ENCODE results near the gene DUSP6. TPM values are rescaled to one million over a fixed set of nuclear protein-coding genes. Genes with fewer than 3 reads are reported as not detected.

Gene DUSP6
- total and polyA plus RNA-seq, 4 donors = 24.1 to 37.0 (median 35.3) TPM

GRCh38 chr12:89306827-89307473, 45.4 kb downstream of the DUSP6 start:
- H3K9me3 ChIP-seq (ENCODE audit: control insufficient read depth in 4 of 4, low read length in 3 of 4) = no peaks in the 10 kb centered on the region
- H3K4me1 ChIP-seq (ENCODE audit: control insufficient read depth in 4 of 4, insufficient read depth in 4 of 4, low read length in 3 of 4) = peaks cover 0 to 16% (median 9%) of the 10 kb centered on the region in 4 donors
- H3K4me3 ChIP-seq (ENCODE audit: low read depth in 1 of 3, low read length in 3 of 3) = no peak overlapping the region
- no peaks in the 10 kb centered on the region for H3K27me3 ChIP-seq (ENCODE audit: control insufficient read depth in 4 of 4, insufficient read depth in 4 of 4, low read length in 3 of 4)
- no peaks in the 10 kb centered on the region for H3K36me3 ChIP-seq (ENCODE audit: control insufficient read depth in 4 of 4, insufficient read depth in 3 of 4, low read depth in 1 of 4, low read length in 3 of 4)
- TF ChIP-seq SP1 (IDR thresholded peaks at IDR 0.05) (no peak), RXRA (IDR thresholded peaks at IDR 0.05) (no peak), FOXA1 (IDR thresholded peaks at IDR 0.05) (no peak), NR2F2 (IDR thresholded peaks at IDR 0.05) (no peak), GABPA (IDR thresholded peaks at IDR 0.05 in 1 of 2, conservative IDR thresholded peaks at IDR 0.05 in 1 of 2) (no peak), TAF1 (conservative IDR thresholded peaks at IDR 0.05) (no peak), EGR1 (IDR thresholded peaks at IDR 0.05; ENCODE audit: low read depth in 2 of 2) (no peak), ZBTB33 (IDR thresholded peaks at IDR 0.05) (no peak), REST (IDR thresholded peaks at IDR 0.05) (no peak), YY1 (IDR thresholded peaks at IDR 0.05) (no peak), ATF3 (IDR thresholded peaks at IDR 0.05) (no peak), MAX (IDR thresholded peaks at IDR 0.05) (no peak), FOXA2 (IDR thresholded peaks at IDR 0.05) (no peak), RAD21 (IDR thresholded peaks at IDR 0.05) (no peak), HNF4G (IDR thresholded peaks at IDR 0.05) (no peak)
- 79% methylated on average over 5 of the region's 5 CpGs for WGBS
- no peak overlapping the region for H3K9ac ChIP-seq (ENCODE audit: low read depth in 1 of 2, low read length in 2 of 2)
- H3K27ac ChIP-seq (ENCODE audit: low read depth in 1 of 2, low read length in 2 of 2) = no peak overlapping the region
- no peak for DNase-seq (ENCODE audit: low spot score)

- H3K27ac ChIP-seq (ENCODE audit: low read depth in 1 of 2, low read length in 2 of 2) = no peak overlapping the region
- no peaks in the 10 kb centered on the region for H3K36me3 ChIP-seq (ENCODE audit: control insufficient read depth in 4 of 4, insufficient read depth in 3 of 4, low read depth in 1 of 4, low read length in 3 of 4)
- 32% methylated on average over 1 of the region's 1 CpG for WGBS
- DNase-seq (ENCODE audit: low spot score) = no peak
- H3K4me3 ChIP-seq (ENCODE audit: low read depth in 1 of 3, low read length in 3 of 3) = no peak overlapping the region
- H3K9me3 ChIP-seq (ENCODE audit: control insufficient read depth in 4 of 4, low read length in 3 of 4) = no peaks in the 10 kb centered on the region
- peaks cover 0 to 16% (median 9%) of the 10 kb centered on the region in 4 donors for H3K4me1 ChIP-seq (ENCODE audit: control insufficient read depth in 4 of 4, insufficient read depth in 4 of 4, low read length in 3 of 4)
- H3K9ac ChIP-seq (ENCODE audit: low read depth in 1 of 2, low read length in 2 of 2) = peak overlapping the region in 1 of 2 donors; percentile 38
- no peaks in the 10 kb centered on the region for H3K27me3 ChIP-seq (ENCODE audit: control insufficient read depth in 4 of 4, insufficient read depth in 4 of 4, low read length in 3 of 4)
- no peak for TF ChIP-seq ATF3 (IDR thresholded peaks at IDR 0.05)
- TF ChIP-seq JUND (IDR thresholded peaks at IDR 0.05) = no peak
- TF ChIP-seq REST (IDR thresholded peaks at IDR 0.05) = no peak
- peak in 1 of 2 donors; percentile 34 for TF ChIP-seq HNF4A (conservative IDR thresholded peaks at IDR 0.05)
- no peak for TF ChIP-seq FOXA2 (IDR thresholded peaks at IDR 0.05)
- no peak for TF ChIP-seq MAX (IDR thresholded peaks at IDR 0.05)
- TF ChIP-seq NR2F2 (IDR thresholded peaks at IDR 0.05) = no peak
- no peak for TF ChIP-seq ZBTB33 (IDR thresholded peaks at IDR 0.05)
- TF ChIP-seq TAF1 (conservative IDR thresholded peaks at IDR 0.05) = no peak
- TF ChIP-seq GABPA (IDR thresholded peaks at IDR 0.05 in 1 of 2, conservative IDR thresholded peaks at IDR 0.05 in 1 of 2) = no peak
- TF ChIP-seq RXRA (IDR thresholded peaks at IDR 0.05) = peak in 1 of 2 donors; percentile 22
- TF ChIP-seq RAD21 (IDR thresholded peaks at IDR 0.05) = peak; percentile 23 to 62
- TF ChIP-seq HNF4G (IDR thresholded peaks at IDR 0.05) = no peak
- TF ChIP-seq EGR1 (IDR thresholded peaks at IDR 0.05; ENCODE audit: low read depth in 2 of 2) = no peak
- peak; percentile 56 for TF ChIP-seq SP1 (IDR thresholded peaks at IDR 0.05)
Observed at GRCh38 chr12:89305373-89305772, 46.9 kb downstream of the DUSP6 start.

Data from liver (tissue), 9 donors.